Brain microvascular endothelial cell (primary cell): Measurements from ENCODE around the gene SSH2.

Experiments used
- DNase-seq: peaks from one replicate; pipeline ENCODE4 v3.0.0-alpha.2; 2020
- H3K27ac ChIP-seq: fragments of 250-450 bp; sonication (Bioruptor Pico); 2 replicates; pipeline ENCODE4 v1.5.1; 2020; ENCODE audit warnings: mild to moderate bottlenecking, moderate library complexity
- H3K27me3 ChIP-seq: fragments of 250-450 bp; sonication (Bioruptor Pico); replicated peaks from 2 replicates; pipeline ENCODE4 v1.5.1; 2020; ENCODE audit warnings: mild to moderate bottlenecking
- H3K36me3 ChIP-seq: fragments of 250-450 bp; sonication (Bioruptor Pico); replicated peaks from 2 replicates; pipeline ENCODE4 v1.5.1; 2020; ENCODE audit warnings: mild to moderate bottlenecking
- H3K4me3 ChIP-seq: 2 replicates; pipeline ENCODE4 v1.5.1; 2011; ENCODE audit warnings: low read depth, mild to moderate bottlenecking, control low read depth, low read length, moderate library complexity
- CTCF ChIP-seq: IDR thresholded peaks from 2 replicates; pipeline ENCODE4 v1.5.1; 2011; ENCODE audit warnings: low read depth, mild to moderate bottlenecking, moderate library complexity, low read length, control low read depth, inconsistent platforms; ENCODE audit errors: missing control alignments
- in situ Hi-C: cut with HindIII; loops from 2 replicates; pipeline ENCODE4 v1.10.0; 2017; ENCODE audit warnings: low sequenced_read_pairs, low pct_ligation_motif_present

The SSH2 gene

GRCh38 chr17:29669266-29669665, 260.8 kb downstream of the SSH2 start:
- no peak for DNase-seq
- no peak for TF ChIP-seq CTCF
- in situ Hi-C loops, result no loop called here
- H3K36me3 ChIP-seq, result peaks cover 14% of the 10 kb centered on the region
- no peak overlapping the region for H3K4me3 ChIP-seq
- no peak overlapping the region for H3K27ac ChIP-seq
- H3K27me3 ChIP-seq, result no peaks in the 10 kb centered on the region

- no peak overlapping the region for H3K4me3 ChIP-seq
- peaks cover 11% of the 10 kb centered on the region for H3K36me3 ChIP-seq
- in situ Hi-C loops, result no loop called here
- no peak overlapping the region for H3K27ac ChIP-seq
- no peak for DNase-seq
- no peaks in the 10 kb centered on the region for H3K27me3 ChIP-seq
- TF ChIP-seq CTCF, result no peak
Observed at GRCh38 chr17:29667969-29668368, 262.1 kb downstream of the SSH2 start.

GRCh38 chr17:29665481-29665810, 264.6 kb downstream of the SSH2 start:
- H3K27ac ChIP-seq, result peak overlapping the region; percentile 29
- H3K27me3 ChIP-seq, result no peaks in the 10 kb centered on the region
- no peak overlapping the region for H3K4me3 ChIP-seq
- in situ Hi-C loops, result no loop called here
- DNase-seq, result no peak
- peaks cover 3% of the 10 kb centered on the region for H3K36me3 ChIP-seq
- no peak for TF ChIP-seq CTCF

- H3K27me3 ChIP-seq, result no peaks in the 10 kb centered on the region
- peak; percentile 58 for DNase-seq
- no peak overlapping the region for H3K4me3 ChIP-seq
- peak overlapping the region; percentile 29 for H3K27ac ChIP-seq
- in situ Hi-C loops, result no loop called here
- TF ChIP-seq CTCF, result no peak
- H3K36me3 ChIP-seq, result peaks cover 3% of the 10 kb centered on the region
Observed at GRCh38 chr17:29664743-29665480, 265.1 kb downstream of the SSH2 start.

GRCh38 chr17:29663155-29663554, 266.9 kb downstream of the SSH2 start:
- TF ChIP-seq CTCF, result no peak
- H3K4me3 ChIP-seq, result no peak overlapping the region
- H3K27ac ChIP-seq, result no peak overlapping the region
- H3K27me3 ChIP-seq, result no peaks in the 10 kb centered on the region
- peaks cover 3% of the 10 kb centered on the region for H3K36me3 ChIP-seq
- in situ Hi-C loops, result no loop called here
- DNase-seq, result no peak

GRCh38 chr17:29661213-29661612, 268.8 kb downstream of the SSH2 start:
- in situ Hi-C loops, result no loop called here
- DNase-seq, result no peak
- H3K27ac ChIP-seq, result no peak overlapping the region
- TF ChIP-seq CTCF, result no peak
- no peaks in the 10 kb centered on the region for H3K27me3 ChIP-seq
- no peak overlapping the region for H3K4me3 ChIP-seq
- no peaks in the 10 kb centered on the region for H3K36me3 ChIP-seq
